Measurements from ENCODE around the gene VARS2.
"Not testable (repeated sequence)": the region's sequence is repeated elsewhere in the genome, so short reads cannot be mapped to it uniquely, and the experiment has no call there.

The VARS2 gene

DNA sequence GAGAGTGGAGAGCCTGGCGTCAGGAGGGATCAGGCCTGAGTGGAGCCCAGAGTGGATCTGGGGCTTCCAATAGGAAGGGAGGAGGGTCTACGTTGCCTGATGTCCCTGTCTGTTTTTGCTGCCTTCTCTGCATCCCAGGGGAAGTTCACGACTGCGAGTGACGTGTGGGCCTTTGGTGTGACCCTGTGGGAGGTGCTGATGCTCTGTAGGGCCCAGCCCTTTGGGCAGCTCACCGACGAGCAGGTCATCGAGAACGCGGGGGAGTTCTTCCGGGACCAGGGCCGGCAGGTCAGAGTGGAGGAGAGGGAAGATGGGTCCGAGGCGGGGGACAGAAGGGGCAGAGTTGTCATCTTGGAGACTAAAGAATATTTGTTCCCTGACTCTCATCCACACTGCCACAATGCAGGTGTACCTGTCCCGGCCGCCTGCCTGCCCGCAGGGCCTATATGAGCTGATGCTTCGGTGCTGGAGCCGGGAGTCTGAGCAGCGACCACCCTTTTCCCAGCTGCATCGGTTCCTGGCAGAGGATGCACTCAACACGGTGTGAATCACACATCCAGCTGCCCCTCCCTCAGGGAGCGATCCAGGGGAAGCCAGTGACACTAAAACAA is 15.2 kb upstream of the VARS2 start:
- no peak for DNase-seq (ENCODE audit: low spot score)

DNA sequence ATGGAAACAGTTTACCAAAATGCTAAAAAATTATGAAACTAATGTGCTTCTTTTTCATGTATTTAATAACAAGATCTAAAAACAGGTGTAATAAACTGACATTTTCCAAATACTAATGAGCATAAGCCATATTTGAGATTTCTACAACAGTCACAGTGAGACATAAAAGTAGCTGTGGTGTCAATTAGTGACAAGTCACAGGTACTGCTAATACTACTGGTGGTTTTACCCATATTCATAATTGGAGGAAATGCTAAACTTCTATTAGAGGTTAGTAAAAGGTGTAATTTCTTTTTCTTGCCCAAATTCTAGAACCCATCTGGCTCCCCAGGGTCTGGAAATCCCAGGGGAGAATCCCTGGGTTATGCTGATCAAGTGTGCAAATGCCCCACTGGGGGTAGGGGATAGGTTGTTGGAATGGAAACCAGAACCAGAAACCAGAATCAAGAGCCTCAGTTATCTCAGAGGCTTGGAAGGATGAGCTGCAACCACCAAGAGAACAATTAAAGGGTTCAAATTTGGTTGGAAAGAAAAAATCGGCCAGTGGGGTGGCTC is 13.1 kb upstream of the VARS2 start:
- no peak for DNase-seq (ENCODE audit: low spot score)

DNA sequence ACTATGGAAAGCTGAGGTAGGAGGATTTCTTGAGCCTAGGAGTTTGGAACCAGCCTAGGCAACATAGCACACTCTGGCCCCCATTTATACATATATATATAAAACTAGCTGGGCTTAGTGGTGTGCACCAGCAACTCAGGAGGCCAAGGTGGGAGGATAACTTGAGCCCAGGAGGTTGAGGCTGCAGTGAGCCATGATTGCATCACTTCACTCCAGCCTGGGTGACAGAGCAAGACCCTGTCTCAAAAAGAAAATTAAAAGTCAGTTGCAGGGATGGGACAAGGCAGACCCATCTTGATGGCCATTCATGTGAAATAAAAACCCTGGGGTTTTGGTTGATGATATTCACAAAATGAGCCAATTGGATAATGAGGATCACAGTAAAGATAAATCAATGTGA is 12.6 kb upstream of the VARS2 start:
- DNase-seq (ENCODE audit: low spot score): no peak

DNA sequence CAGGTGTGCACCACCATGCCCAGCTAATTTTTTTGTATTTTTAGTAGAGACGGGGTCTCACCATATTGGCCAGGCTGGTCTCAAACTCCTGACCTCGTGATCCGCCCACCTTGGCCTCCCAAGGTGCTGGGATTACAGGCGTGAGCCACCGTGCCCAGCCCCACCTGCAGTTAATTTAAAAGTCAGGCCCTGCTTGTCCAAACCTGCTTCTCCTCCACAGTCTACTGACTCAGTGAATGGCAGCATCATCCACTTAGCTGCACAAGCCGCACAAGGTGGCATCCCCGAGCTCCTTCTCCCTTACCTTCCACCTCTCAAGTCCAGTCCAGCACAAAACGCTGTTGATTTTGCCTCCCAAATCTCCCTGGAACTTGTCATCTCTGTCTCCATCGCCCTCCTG is 11.8 kb upstream of the VARS2 start:
- DNase-seq (ENCODE audit: low spot score): not testable (repeated sequence)

DNA sequence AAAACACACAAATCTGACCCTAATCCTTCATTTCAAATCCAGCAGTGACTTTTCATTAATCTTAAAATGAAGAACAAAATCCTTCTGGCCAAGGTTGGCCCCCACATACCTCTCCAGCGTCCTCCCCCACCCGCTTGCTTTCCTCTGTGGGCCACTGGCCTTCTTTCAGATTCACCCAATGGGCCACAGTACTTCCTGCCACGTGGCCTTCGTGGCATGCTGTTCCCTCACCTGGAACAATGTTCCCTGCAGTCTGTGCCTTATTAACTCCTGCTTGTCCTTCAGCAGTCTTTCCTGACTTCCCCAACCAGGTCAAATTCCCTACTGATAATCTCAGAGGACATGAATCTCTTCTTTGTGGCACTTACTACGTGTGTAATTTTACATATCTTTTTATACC is 11.3 kb upstream of the VARS2 start:
- no peak for DNase-seq (ENCODE audit: low spot score)

DNA sequence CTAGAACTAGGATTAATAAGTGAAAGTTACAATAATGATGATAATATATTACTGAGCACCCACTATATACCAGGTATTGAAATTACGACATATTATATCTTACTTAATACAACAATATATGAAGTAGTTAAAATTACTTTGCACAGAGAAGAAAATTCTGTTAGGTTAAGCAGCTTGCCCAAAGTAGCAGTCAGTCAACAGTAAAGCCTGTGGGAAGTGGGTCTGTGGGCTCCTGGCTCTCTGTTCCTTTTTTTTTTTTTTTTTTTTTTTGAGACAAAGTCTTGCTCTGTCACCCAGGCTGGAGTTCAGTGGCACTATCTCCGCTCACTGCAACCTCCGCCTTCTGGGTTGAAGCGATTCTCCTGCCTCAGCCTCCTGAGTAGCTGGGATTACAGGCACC is 10.8 kb upstream of the VARS2 start:
- DNase-seq (ENCODE audit: low spot score): no peak

DNA sequence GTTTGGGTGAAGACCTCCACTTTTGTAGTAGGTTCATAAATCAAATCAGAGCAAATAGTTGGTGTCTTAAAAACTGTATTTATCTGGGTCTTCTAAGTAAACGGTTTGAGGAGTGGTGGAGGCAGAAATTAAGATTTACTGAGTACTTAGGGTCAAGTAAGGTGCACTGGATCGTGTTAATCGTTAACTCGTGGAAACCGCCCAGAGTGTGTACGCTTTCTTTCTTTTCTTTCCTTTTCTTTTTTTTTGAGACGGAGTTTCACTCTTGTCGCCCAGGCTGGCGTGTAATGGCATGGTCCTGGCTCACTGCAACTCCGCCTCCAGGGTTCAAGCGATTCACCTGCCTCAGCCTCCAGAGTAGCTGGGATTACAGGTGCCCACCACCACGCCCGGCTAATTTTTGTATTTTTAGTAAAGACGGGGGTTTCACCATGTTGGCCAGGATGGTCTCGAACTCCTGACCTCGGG is 6.7 kb upstream of the VARS2 start:
- not testable (repeated sequence) for DNase-seq (ENCODE audit: low spot score)

DNA sequence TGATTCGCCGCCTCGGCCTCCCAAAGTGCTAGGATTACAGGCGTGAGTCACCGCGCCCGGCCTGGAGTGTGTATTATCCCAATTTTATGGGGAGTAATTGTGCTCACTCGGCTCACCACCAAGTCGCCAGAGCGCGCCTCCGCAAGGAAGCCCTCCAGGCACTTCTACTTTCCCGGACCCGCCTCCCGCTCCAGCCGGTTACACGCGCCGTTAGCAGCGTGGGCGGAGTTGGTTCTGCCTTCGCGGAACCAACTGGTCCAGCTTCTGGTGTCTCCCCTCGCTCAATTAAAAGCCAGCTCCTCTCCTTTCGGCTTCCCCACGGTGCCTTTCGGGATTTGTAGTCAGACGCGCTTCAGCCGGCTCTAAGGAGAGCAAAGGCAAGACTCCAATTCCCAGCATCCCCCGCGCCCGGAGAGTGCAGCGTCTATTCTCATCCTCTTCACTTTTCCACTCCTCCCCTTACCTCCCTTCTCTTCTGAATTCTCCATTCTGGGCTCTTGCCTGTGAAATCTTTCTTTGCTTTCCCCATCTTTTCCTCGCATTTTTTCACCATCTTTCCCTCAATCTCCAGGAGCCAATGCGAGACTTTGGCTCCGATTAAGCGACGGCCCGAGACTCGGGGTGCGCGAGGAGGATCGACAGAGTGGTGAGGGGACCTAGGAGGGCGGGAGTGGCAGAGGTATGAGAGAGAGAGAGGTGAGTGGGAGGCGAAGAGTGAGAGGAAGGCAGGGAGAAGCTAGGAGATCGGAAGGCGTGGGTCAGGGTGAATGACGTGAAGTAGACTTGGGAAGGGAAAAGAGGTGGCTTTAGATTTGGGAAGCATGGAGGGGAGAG is 6.1 kb upstream of the VARS2 start, which contains the start of gene GTF2H4:
GTF2H4 (plus strand) TSS at position 450 of the 834 bp plus-strand sequence.
- DNase-seq (ENCODE audit: low spot score): peak; percentile 99

DNA sequence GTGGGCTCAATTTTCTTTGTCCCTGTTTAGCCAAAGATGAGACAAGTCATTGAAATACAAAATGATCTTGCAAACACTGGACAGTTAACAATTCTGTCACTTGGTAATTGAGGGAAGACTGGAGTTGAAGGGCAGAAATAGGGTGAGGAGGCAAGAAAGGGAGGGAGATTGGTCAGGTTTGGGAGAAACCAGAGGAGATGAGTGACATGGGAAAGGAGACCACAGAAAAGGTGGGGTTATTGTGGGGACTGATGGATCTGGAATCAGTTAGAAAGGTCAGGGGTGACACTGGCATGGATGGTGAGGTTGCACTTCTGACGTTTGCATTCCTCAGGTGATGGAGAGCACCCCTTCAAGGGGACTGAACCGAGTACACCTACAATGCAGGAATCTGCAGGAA is 5.3 kb upstream of the VARS2 start:
- DNase-seq (ENCODE audit: low spot score): no peak

DNA sequence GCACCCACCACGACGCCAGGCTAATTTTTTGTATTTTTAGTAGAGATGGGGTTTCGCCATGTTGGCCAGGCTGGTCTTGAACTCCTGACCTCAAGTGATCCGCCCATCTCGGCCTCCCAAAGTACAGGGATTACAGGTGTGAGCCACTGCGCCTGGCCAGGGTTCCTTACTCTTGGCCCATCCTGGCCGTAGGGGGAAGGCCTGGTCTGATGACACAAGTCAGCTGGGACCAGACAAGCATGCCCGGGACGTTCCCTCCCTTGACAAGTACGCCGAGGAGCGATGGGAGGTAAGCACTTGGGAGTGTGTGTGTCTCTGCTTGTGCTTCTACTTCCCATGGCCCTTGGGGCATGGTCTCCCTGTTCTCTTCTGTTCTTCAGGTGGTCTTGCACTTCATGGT is 3.6 kb upstream of the VARS2 start:
- not testable (repeated sequence) for DNase-seq (ENCODE audit: low spot score)

DNA sequence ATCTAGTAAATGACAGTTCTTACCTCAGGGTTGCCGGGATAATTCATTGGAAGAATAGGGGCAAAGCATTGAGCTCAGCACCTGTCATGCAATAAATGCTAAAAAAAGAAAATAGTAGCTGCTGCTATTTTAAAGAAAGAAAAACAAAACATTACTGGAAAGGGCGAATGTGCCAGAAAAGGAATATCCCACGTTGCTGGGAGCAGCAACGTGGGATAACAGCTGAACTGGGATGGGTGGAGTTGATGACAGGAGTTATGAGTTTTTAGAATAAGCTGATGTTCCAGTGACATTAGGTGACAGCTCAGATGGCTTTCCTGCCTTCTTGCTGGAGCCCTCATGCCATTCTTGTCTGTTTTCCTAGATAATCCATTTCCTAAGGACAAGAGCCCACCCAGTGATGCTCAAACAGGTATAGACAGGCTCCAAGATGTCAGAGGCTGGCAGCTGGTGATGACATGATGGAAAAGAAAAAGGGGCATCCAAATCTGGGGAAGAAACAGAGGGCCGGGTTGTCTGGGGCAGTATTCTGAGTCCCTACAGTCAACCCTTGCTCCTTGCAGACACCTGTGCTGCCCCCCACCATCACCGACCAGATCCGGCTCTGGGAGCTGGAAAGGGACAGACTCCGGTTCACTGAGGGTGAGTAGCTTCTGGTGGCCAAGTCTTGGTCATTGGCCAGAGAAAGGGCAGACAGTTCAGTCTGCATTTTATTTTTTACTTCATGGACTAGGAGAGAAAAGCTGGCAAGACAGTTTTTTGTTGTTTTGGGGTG is 1.1 kb upstream of the VARS2 start:
- DNase-seq (ENCODE audit: low spot score): no peak

DNA sequence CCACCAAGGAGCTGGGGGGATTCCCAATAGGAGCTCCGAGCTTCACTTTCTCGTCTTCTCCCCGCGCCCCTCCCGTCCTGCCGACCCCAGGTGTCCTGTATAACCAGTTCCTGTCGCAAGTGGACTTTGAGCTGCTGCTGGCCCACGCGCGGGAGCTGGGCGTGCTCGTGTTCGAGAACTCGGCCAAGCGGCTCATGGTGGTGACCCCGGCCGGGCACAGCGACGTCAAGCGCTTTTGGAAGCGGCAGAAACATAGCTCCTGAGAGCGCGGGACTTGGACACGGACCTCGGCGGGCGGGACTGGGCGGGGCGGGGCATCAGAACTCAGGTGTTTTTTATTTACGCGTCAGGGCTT is 340 bp upstream of the VARS2 start:
- DNase-seq (ENCODE audit: low spot score): peak; percentile 28

DNA sequence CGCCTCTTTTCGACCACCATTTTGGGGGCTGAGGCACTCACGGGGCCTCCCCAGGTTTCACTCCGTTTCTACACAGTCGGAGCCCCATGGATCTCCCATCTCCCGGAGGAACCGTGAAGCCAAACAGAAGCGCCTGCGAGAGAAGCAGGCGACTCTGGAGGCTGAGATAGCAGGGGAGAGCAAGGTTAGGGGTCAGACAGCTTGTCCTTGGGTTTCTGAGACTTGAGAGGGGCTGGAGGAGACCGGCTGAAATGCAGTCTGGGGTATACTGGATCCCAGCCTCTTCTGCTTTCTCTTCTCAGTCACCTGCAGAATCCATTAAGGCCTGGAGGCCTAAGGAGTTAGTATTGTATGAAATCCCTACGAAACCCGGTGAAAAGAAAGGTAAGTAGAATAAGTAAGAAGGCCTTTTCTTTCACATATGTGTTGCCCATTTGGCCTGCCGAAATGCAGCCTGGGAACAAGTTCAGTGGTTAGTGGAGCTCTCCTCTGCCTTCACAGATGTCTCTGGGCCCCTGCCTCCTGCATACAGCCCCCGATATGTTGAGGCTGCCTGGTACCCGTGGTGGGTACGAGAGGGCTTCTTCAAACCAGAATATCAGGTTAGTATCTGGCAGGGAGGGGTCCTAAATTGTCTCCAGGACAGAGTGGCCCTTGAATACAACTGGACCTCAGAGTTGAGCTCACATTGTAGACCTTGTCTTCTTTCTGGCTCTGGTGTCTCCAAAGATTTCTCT is 984 bp downstream of the VARS2 start:
- peak; percentile 24 for DNase-seq (ENCODE audit: low spot score)

DNA sequence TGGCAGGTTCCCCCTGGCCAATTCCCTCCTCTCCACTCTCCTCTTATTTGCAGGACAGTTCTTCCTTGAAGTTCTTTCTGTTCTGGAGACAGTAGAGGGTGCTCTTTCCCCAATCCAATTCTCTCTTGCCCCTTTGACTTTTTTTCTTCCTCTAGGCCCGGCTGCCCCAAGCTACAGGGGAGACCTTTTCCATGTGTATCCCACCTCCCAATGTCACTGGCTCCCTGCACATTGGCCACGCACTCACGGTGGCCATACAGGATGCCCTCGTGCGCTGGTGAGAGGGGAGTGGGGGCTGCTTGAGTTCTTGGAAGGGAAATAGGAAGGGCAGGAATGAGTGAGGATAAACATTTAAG is 1.5 kb downstream of the VARS2 start:
- DNase-seq (ENCODE audit: low spot score): peak; percentile 95

DNA sequence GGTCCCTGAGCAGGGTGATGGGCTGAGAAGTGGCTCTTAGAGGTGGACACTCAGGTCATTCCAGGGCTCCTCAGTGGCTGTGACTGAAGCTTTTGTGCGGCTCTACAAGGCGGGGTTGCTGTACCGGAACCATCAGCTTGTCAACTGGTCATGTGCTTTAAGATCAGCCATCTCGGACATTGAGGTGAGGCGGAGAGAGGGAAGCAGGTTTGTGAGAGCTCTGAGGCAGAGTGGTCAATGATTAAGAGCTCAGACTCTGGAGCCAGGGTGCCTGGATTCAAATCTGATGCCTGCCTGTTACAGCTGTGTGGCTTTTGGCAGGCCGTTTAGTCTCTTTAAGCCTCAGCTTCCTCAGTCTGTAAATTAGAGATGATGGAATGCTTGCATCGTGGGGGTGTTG is 3.0 kb downstream of the VARS2 start:
- no peak for DNase-seq (ENCODE audit: low spot score)

DNA sequence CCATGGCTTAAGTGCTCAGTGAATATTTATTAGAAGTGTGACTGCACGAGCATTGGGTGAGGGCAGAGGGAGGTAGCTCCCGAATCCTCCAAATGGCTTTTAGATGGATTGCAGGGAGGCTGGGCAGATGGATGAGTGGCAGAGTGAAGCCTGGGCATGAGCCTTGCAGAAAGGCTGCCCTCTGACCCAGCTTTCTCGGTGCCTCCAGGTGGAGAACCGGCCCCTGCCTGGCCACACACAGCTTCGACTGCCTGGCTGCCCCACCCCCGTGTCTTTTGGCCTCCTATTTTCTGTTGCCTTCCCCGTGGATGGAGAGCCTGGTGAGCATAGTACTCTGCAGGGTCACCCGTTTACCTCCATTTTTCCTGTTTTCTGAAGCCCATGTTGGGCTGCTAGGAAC is 3.4 kb downstream of the VARS2 start:
- DNase-seq (ENCODE audit: low spot score): no peak

DNA sequence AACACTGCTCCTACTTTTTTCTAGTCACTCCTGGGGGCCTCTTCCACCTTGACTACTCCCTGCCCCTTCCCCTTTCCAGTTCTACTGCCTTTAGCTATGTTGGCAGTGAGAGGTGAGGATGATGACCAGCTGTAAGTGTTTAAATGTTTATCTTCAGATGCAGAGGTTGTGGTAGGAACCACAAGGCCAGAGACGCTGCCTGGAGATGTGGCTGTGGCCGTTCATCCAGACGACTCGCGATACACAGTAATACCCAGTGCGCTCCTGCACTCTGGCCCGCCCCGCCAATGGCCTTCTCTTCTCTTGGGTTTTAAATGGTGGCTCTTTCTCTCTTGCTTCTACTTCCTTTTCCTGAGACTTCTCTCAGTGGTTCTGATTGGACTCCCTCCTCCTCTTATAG is 4.6 kb downstream of the VARS2 start:
- DNase-seq (ENCODE audit: low spot score): no peak

DNA sequence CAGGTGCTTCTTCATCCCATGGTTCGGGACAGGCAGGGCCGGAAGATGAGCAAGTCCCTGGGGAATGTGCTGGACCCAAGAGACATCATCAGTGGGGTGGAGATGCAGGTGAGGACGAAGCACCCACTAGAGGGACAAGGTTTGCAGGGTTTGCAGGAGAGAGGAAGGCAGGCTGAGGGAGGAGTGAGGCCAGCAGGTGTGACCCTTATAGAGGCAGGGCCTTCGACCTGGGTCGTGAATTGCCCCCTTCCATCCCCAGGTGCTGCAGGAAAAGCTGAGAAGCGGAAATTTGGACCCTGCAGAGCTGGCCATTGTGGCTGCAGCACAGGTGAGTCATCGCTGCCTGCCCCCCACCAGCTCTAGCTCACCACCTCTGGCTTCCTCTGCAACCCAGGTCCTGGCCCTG is 8.4 kb downstream of the VARS2 start:
- no peak for DNase-seq (ENCODE audit: low spot score)

DNA sequence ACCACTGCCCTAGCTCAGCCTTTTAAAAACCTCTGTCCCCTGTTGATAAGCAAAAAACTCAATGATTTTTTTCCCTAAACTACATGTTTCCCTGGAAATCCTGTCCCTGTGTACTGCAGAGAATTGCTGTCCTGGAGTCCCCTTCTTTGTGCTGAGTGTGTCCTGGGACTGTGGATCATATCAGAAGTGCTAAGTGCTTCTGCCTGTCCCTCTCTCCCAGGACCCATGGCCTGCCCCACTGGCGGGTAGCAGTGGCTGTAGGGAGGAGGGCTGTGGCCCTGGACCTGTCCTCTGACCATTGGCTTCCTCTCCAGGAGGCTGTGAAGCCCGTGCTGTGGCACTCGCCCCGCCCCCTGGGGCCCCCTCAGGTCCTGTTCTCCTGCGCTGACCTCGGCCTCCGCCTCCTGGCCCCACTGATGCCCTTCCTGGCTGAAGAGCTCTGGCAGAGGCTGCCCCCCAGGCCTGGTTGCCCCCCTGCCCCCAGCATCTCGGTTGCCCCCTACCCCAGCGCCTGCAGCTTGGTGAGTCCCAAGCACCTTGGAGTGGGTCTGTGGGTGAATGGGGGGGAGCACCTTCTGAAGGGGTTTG is 10.1 kb downstream of the VARS2 start:
- DNase-seq (ENCODE audit: low spot score): not testable (repeated sequence)

DNA sequence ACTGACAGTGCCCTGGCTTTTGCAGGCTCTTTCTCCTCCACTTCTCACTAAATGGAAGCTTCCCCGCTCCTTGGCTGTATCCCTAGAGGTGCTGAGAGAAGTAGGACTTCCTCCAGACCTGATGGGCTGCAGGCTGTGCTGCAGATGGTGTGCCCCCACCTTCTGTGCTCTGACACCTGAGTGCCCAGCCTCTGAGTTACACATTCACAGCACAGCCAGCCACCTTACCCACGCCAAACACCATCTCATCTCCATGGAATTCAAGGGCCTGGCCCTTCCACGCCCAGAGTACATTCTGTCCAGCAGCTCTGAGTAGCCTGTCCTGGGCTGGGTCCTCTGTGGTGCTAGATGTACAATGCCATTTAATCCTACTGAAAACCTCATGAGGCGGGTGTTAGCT is 12.6 kb downstream of the VARS2 start:
- DNase-seq (ENCODE audit: low spot score): no peak

DNA sequence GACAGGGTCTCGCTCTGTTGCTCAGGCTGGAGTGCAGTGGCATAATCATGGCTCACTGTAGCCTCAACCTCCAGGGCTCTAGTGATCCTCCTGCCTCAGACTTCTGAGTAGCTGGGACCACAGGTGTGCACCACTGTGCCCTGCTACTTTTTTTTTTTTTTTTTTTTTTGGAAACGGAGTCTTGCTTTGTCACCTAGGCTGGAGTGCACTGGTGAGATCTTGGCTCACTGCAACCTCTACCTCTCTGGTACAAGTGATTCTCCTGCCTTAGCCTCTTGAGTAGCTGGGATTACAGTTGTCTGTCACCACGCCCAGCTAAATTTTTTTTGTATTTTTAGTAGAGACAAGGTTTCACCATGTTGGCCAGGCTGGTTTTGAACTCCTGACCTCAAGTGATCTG is 13.0 kb downstream of the VARS2 start:
- not testable (repeated sequence) for DNase-seq (ENCODE audit: low spot score)

DNA sequence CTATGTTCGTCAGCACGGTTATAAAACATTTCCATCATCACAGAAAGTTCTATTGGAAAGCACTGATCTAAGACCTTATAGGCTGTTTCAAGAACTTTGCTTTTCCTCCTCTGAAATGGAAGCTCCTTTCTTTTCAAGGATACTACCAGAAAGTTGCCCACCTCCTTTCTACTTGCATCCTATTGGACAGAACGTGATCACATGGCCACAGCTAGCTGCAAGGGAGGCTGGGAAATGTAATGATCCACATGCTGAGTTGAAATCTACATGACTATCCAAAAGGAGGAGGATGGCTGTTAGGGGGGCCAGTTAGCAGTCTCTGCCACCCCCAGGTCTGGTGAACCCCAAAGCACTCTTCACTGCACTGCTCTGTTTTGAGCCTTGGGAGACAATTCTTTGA is 14.6 kb downstream of the VARS2 start:
- DNase-seq (ENCODE audit: low spot score): no peak

All from pons (tissue), 1 donor.